Kidney epithelial cell (primary cell): ENCODE data around the gene PLCB2. TPM values are rescaled to one million over a fixed set of nuclear protein-coding genes. Genes with fewer than 3 reads are reported as not detected.

Experiments
- DNase-seq: peaks from one replicate; pipeline ENCODE4 v3.0.0-alpha.2; 2010; ENCODE audit warnings: low read depth
- H3K27me3 ChIP-seq: 2 replicates; pipeline ENCODE4 v1.6.0; 2011; ENCODE audit warnings: low read length; ENCODE audit not compliant: control insufficient read depth, insufficient read depth
- H3K36me3 ChIP-seq: 2 replicates; pipeline ENCODE4 v1.5.1; 2011; ENCODE audit warnings: low read length; ENCODE audit not compliant: control insufficient read depth, insufficient read depth
- H3K4me3 ChIP-seq: 2 replicates; pipeline ENCODE4 v1.5.1; 2011; ENCODE audit warnings: low read depth, mild to moderate bottlenecking, control low read depth, low read length
- CTCF ChIP-seq: IDR thresholded peaks from 2 replicates; pipeline ENCODE4 v1.5.1; 2011; ENCODE audit warnings: mild to moderate bottlenecking, moderate library complexity, low read length, control low read depth, inconsistent platforms; ENCODE audit not compliant: insufficient read depth, poor library complexity, severe bottlenecking
- total RNA-seq: library from RNA; depleted of rRNA; stranded (reverse); fragments of >200 nt; gene quantifications from 2 replicates; pipeline ENCODE4 v1.2.3, GENCODE V29; 2015

Gene PLCB2
- total RNA-seq, 1 donor from 2014 or later, result 1.5 TPM

DNA sequence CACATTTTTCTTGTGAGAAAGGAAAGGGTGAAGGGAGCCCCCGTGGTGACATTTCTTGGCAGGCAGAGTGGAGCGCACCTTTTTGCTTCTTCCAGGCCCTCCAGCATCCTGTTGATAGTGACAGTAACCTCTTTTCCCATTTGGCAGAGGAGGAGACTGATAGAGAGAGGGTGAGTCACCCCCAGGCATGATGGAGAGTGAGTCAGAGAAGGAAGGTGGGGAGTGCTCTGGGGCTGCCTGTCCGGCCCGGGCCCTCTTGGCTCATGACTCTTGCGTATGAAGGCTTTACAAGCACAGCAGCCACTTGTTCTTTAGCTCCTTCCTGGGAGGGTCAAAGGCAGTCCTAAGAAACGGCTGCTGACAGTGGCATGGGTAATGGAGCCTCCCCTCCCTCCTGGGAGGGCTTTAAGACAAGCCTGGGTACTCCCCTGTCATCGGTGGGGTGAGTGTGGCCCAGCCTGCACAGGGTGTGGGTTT lies 40.9 kb downstream of the PLCB2 start:
- TF ChIP-seq CTCF, result no peak
- DNase-seq, result peak; percentile 89
- Histone ChIP-seq H3K4me3 (no peak overlapping the region), H3K27me3 (no peaks in the 10 kb centered on the region), H3K36me3 (no peaks in the 10 kb centered on the region)

DNA sequence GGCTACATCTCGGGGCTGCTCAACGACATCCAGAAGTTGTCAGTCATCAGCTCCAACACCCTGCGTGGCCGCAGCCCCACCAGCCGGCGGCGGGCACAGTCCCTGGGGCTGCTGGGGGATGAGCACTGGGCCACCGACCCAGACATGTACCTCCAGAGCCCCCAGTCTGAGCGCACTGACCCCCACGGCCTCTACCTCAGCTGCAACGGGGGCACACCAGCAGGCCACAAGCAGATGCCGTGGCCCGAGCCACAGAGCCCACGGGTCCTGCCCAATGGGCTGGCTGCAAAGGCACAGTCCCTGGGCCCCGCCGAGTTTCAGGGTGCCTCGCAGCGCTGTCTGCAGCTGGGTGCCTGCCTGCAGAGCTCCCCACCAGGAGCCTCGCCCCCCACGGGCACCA lies 41.9 kb downstream of the PLCB2 start:
- no peak for DNase-seq
- Histone ChIP-seq H3K36me3 (no peaks in the 10 kb centered on the region), H3K27me3 (no peaks in the 10 kb centered on the region), H3K4me3 (no peak overlapping the region)
- no peak for TF ChIP-seq CTCF

GRCh38 chr15:40265355-40265754 lies 42.4 kb downstream of the PLCB2 start:
- no peaks in the 10 kb centered on the region for H3K27me3 ChIP-seq
- DNase-seq, result no peak
- no peaks in the 10 kb centered on the region for H3K36me3 ChIP-seq
- TF ChIP-seq CTCF, result no peak
- no peak overlapping the region for H3K4me3 ChIP-seq

DNA sequence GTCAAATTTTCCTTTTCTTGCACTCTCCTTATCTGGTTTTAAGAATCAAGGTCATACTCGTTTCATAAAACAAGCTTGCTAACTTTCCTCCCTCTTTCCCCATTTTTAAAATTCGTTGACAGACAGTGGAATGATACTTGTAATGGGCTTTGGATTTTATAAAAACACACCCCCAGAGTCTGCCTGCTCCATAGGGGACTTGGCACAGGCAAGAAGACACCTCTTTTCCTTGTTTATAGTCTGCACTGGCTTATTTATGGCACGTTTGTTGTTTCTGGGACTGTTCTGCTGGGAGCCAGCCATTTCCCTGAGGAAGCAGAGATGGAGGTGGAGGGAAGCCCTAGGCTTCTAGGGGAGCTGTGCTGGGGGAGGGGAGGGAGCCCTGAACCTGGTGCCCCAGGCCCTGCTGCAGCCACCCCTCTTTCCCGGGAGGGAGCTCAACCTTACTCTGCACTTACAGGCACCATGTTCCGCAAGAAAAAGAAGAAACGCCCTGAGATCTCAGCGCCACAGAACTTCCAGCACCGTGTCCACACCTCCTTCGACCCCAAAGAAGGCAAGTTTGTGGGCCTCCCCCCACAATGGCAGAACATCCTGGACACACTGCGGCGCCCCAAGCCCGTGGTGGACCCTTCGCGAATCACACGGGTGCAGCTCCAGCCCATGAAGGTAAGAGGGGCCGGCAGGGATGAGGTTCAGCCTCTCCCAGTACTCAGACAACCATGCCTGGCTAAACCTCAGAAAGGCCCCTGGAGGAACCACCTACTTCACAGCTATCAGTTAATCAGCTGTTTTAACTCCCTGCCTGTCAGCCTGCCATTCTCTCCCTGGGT lies 43.2 kb downstream of the PLCB2 start:
- DNase-seq, result no peak
- no peaks in the 10 kb centered on the region for H3K36me3 ChIP-seq
- no peaks in the 10 kb centered on the region for H3K27me3 ChIP-seq
- no peak for TF ChIP-seq CTCF
- no peak overlapping the region for H3K4me3 ChIP-seq

DNA sequence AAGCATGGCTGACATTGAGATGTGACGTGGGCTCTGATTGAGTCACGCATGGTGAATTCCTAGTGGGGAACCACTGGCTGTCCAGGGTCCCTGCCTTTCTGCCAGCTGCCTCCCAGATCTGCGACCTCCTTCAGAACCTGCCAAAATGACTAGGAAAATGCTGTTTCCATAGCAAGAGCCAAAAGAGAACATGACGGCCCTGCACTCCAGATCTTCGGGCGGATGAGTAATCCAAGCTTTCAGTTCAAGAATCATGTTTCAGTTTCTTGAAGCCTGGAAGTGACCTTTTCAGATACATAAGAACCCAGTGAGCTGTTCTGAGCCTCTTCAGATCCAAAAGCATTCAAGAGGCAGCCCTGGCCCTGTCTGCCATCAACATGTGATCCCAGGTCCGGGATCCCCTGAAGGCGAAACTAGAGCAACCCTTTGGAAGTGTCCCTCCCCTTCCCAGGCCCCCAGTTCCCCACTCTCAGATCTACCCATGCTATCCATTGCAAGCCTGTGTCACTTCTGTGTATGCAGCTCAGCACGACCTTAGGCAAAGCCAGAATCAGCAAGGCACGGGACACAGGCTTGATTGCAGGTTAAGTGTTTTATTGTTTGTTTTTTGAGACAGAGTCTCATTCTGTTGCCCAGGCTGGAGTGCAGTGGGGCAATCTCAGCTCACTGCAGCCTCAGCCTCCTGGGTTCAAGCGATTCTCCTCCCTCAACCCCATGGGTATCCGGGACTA lies 44.5 kb downstream of the PLCB2 start:
- H3K4me3 ChIP-seq, result no peak overlapping the region
- TF ChIP-seq CTCF, result no peak
- H3K36me3 ChIP-seq, result no peaks in the 10 kb centered on the region
- no peaks in the 10 kb centered on the region for H3K27me3 ChIP-seq
- DNase-seq, result no peak

- Histone ChIP-seq H3K4me3 (no peak overlapping the region), H3K36me3 (no peaks in the 10 kb centered on the region)
- DNase-seq, result no peak
Observed at GRCh38 chr15:40259021-40259420, 48.7 kb downstream of the PLCB2 start.

More at GRCh38 chr15:40259021-40259420, 48.7 kb downstream of the PLCB2 start:
- H3K27me3 ChIP-seq, result peaks cover 6% of the 10 kb centered on the region
- TF ChIP-seq CTCF, result no peak
